Mesothelial cell of epicardium (in vitro differentiated cells): ENCODE results near the gene ZC3H12A. TPM values are rescaled to one million over a fixed set of nuclear protein-coding genes. Genes with fewer than 3 reads are reported as not detected.
"Not testable (repeated sequence)": the region's sequence is repeated elsewhere in the genome, so short reads cannot be mapped to it uniquely, and the experiment has no call there.

Experiments
- DNase-seq, 2 experiments: peaks; one replicate each; pipeline ENCODE4 v3.0.0; 2021; ENCODE audit warnings: low spot score in 2 of 2; ENCODE audit not compliant: unreplicated experiment in 2 of 2
- H3K27ac Mint-ChIP-seq: 2 replicates; pipeline ENCODE4 v1.8.0; 2021; ENCODE audit warnings: mixed read lengths
- H3K27me3 Mint-ChIP-seq: 2 replicates; pipeline ENCODE4 v1.8.0; 2021; ENCODE audit warnings: low read depth, mixed read lengths
- H3K36me3 Mint-ChIP-seq: 2 replicates; pipeline ENCODE4 v1.8.0; 2021; ENCODE audit warnings: mixed read lengths
- H3K4me1 Mint-ChIP-seq: 2 replicates; pipeline ENCODE4 v1.8.0; 2021; ENCODE audit warnings: mixed read lengths
- H3K4me3 Mint-ChIP-seq: 2 replicates; pipeline ENCODE4 v1.8.0; 2021; ENCODE audit warnings: mild to moderate bottlenecking, moderate library complexity, mixed read lengths
- H3K9me3 Mint-ChIP-seq: 2 replicates; pipeline ENCODE4 v1.8.0; 2021; ENCODE audit warnings: mixed read lengths
- CTCF ChIP-seq: fragments of 200-600 bp; sonication (generic); IDR thresholded peaks from one replicate; pipeline ENCODE4 v1.5.0; 2021; ENCODE audit warnings: antibody characterized with exemption; ENCODE audit not compliant: unreplicated experiment
- total RNA-seq: library from RNA; stranded (reverse); gene quantifications from 3 replicates; pipeline ENCODE4 v1.2.1, GENCODE V29; 2021

The ZC3H12A gene
- total RNA-seq, 1 donor from 2014 or later: 8.9 TPM

- H3K4me1 Mint-ChIP-seq: no peaks in the 10 kb centered on the region
- TF ChIP-seq CTCF: no peak
- DNase-seq: no peak
- H3K9me3 Mint-ChIP-seq: no peaks in the 10 kb centered on the region
- H3K27ac Mint-ChIP-seq: no peak overlapping the region
- H3K27me3 Mint-ChIP-seq: no peaks in the 10 kb centered on the region
- peaks cover 29% of the 10 kb centered on the region for H3K36me3 Mint-ChIP-seq
- no peak overlapping the region for H3K4me3 Mint-ChIP-seq
Observed at GRCh38 chr1:37502104-37502503, 27.7 kb downstream of the ZC3H12A start.

GRCh38 chr1:37502791-37503190 is 28.4 kb downstream of the ZC3H12A start:
- H3K9me3 Mint-ChIP-seq, H3K4me1 Mint-ChIP-seq, H3K27me3 Mint-ChIP-seq, H3K4me3 Mint-ChIP-seq, DNase-seq, H3K27ac Mint-ChIP-seq: not testable (repeated sequence)
- peaks cover 35% of the 10 kb centered on the region for H3K36me3 Mint-ChIP-seq

GRCh38 chr1:37506740-37507139 is 32.4 kb downstream of the ZC3H12A start:
- H3K36me3 Mint-ChIP-seq: peaks cover 30% of the 10 kb centered on the region
- TF ChIP-seq CTCF: no peak

GRCh38 chr1:37509181-37509580 is 34.8 kb downstream of the ZC3H12A start:
- no peak for DNase-seq
- no peak for TF ChIP-seq CTCF
- no peak overlapping the region for H3K4me3 Mint-ChIP-seq
- no peaks in the 10 kb centered on the region for H3K27me3 Mint-ChIP-seq
- H3K9me3 Mint-ChIP-seq: no peaks in the 10 kb centered on the region
- peaks cover 6% of the 10 kb centered on the region for H3K4me1 Mint-ChIP-seq
- no peak overlapping the region for H3K27ac Mint-ChIP-seq
- H3K36me3 Mint-ChIP-seq: peaks cover 26% of the 10 kb centered on the region

More at GRCh38 chr1:37506740-37507139, 32.4 kb downstream of the ZC3H12A start:
- no peak for DNase-seq
- no peaks in the 10 kb centered on the region for H3K9me3 Mint-ChIP-seq
- H3K27ac Mint-ChIP-seq: no peak overlapping the region
- H3K4me1 Mint-ChIP-seq: no peaks in the 10 kb centered on the region
- H3K27me3 Mint-ChIP-seq: no peaks in the 10 kb centered on the region
- no peak overlapping the region for H3K4me3 Mint-ChIP-seq

GRCh38 chr1:37513795-37514349 is 39.5 kb downstream of the ZC3H12A start:
- TF ChIP-seq CTCF: no peak
- no peaks in the 10 kb centered on the region for H3K9me3 Mint-ChIP-seq
- H3K4me3 Mint-ChIP-seq: peak overlapping the region; percentile 93
- peak overlapping the region; percentile 94 for H3K27ac Mint-ChIP-seq
- H3K27me3 Mint-ChIP-seq: peaks cover 3% of the 10 kb centered on the region
- H3K4me1 Mint-ChIP-seq: peaks cover 17% of the 10 kb centered on the region
- H3K36me3 Mint-ChIP-seq: peaks cover 6% of the 10 kb centered on the region
- DNase-seq: peak; percentile 23 to 43

- peak; percentile 72 for TF ChIP-seq CTCF
- Mint-ChIP-seq H3K9me3 (no peaks in the 10 kb centered on the region), H3K27me3 (peaks cover 3% of the 10 kb centered on the region), H3K36me3 (no peaks in the 10 kb centered on the region), H3K4me3 (peak within 1 kb of the TSS; percentile 93), H3K4me1 (peaks cover 17% of the 10 kb centered on the region), H3K27ac (peak within 1 kb of the TSS; percentile 94)
- peak; percentile 87 to 92 for DNase-seq
Observed at GRCh38 chr1:37514350-37515184, 40.2 kb downstream of the ZC3H12A start, which contains the start of gene MEAF6. MEAF6 (minus strand) TSS chr1:37514766; CDS start chr1:37514746, 20 bp downstream.
